Activated CD4-positive, alpha-beta T cell treated with anti-CD3 and anti-CD28 coated beads for 4 hours (primary cell): ENCODE data around the gene SCUBE2.
"Not testable (repeated sequence)": the region's sequence is repeated elsewhere in the genome, so short reads cannot be mapped to it uniquely, and the experiment has no call there.

Source experiments
- DNase-seq, 2 donors: peaks; one replicate each; pipeline ENCODE4 v3.0.0-alpha.2; 2020

SCUBE2 gene

GRCh38 chr11:9039863-9040262 is 51.5 kb downstream of the SCUBE2 start:
- DNase-seq = no peak

GRCh38 chr11:9039198-9039597 is 52.2 kb downstream of the SCUBE2 start:
- DNase-seq = no peak

DNA sequence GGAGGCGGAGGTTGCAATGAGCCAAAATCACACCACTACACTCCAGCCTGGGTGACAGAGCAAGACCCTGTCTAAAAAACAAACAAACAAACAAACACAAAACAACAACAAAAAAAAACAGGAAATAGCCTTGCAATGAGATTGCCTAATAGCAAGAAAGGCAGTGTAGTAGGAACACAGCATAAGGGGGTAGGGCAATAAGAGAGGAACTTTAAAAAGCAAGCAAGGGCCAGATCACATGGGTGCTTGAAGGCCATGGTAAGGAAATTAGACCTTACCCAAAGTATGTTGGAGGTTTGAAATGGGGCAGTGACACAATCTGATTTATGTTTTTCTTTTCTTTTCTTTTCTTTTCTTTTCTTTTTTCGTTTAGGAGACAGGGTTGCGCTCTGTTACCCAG is 52.9 kb downstream of the SCUBE2 start:
- DNase-seq = no peak

DNA sequence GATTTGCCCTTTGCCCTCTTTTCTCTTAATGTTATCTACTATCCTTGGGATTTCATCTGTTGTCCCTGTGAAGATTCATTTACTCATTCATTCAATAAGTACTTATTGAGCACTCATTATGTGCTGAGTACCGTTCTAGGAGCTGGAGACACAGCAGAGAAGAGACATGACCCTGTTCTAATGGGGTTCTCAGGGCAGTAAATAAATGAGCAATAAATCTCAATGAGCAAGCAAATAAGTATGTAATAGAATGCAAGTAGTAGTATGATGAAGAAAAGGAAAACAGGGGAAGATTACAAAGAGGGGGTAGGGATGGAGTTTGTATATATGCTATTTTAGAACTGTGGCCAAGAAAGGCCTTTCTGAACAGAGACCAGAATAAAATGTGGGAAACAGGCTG is 53.4 kb downstream of the SCUBE2 start:
- no peak for DNase-seq

- DNase-seq = no peak
Measured at GRCh38 chr11:9037046-9037780, 54.2 kb downstream of the SCUBE2 start.

DNA sequence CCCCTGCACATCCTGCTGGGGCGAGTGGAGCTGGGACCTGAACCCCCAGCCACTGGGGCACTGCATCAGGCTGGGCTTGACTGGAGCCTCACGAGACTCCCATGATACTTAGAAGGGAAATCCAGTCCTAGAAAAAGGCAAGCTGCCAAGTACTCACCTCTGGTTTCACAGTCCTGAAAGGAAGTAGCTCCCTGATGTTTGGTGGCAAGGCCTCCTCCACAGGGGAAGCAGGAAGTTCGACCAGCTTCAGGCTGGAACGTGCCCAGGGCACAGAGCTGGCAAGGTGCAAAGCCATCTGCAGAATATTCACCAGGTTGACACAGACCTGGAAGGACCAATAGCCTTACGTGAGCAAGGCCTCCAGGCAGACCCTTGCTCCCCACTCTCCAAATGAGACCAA is 60.8 kb downstream of the SCUBE2 start:
- no peak for DNase-seq

GRCh38 chr11:9029422-9029821 is 62.0 kb downstream of the SCUBE2 start:
- DNase-seq = no peak

- no peak for DNase-seq
Measured at GRCh38 chr11:9028581-9028980, 62.8 kb downstream of the SCUBE2 start.

- DNase-seq = no peak
Measured at GRCh38 chr11:9025101-9025850, 66.1 kb downstream of the SCUBE2 start.

DNA sequence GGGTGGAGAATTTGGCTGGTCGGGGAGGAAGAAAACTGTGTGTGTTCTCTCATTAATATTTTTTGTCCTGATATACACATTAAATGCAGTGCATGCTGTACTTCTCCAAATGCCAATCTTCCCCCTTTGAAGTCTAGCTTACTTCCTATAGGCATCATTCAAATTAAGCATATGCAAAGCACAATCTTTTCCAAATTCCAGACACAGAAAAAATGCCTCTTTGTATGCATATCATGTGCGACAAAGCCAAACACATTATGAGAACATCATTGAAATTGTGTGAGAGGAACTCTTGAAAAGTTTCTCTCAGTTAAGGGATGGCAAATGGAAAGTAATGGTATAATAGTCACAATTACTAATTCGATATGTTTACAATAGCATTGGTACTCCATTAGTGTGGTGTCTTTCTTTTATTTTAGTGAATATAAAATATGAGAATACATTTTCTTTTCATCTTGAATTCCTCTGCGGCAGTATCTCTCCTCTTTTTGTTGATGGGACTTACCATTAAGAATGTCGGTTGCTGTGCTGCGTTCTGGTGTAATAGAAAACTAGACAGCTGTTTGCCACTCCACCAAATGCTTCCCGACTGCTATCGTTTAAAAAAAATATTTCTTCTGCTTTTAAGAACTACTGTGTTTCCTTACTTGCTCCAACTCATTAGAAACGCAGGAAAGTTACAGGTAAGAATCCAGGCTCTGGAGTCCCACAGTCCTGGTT is 68.3 kb downstream of the SCUBE2 start:
- no peak for DNase-seq

- no peak for DNase-seq
Measured at GRCh38 chr11:9020916-9021315, 70.5 kb downstream of the SCUBE2 start.

DNA sequence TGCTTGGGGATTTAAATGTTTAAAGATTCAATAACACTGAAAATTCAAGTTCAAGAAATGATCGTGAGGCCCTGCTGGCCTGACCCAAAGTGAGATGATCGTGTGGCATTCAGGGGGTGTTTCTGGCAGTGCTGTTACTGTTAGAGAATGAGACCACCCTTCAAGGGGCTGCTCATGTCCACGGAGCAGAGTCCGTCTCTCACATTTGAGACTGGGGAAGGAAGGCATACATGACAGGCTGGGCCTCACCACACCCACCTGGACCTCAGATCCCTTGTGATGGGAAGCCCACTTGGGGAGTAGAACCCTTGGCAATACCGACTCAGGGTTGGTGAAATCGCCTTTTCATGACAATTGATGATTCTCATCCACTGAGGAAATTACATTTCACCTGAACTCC is 71.5 kb downstream of the SCUBE2 start:
- no peak for DNase-seq

GRCh38 chr11:9017773-9018172 is 73.6 kb downstream of the SCUBE2 start:
- DNase-seq = no peak

- no peak for DNase-seq
Measured at GRCh38 chr11:9016916-9017642, 74.3 kb downstream of the SCUBE2 start.

DNA sequence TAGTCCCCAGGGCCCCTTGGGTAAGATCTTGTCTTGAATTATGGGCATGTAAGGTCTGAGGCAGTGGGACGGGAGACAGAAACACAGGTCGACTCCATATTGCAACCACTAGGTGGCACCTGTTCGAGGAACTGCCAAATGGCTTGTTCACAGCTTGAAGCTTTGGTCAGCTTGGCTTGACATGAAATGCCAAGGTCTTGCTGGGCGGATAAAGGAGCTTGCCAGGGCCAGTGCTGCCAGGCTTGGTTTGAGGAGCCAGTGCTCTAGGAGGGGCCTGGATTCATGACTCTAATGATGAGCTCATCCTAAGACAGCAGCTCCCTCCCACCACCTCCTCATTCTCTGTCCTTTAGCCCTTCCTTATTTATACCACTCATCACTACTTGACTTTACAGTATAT is 75.7 kb downstream of the SCUBE2 start:
- peak; percentile 47 to 56 for DNase-seq

GRCh38 chr11:9014826-9015225 is 76.6 kb downstream of the SCUBE2 start:
- no peak for DNase-seq

DNA sequence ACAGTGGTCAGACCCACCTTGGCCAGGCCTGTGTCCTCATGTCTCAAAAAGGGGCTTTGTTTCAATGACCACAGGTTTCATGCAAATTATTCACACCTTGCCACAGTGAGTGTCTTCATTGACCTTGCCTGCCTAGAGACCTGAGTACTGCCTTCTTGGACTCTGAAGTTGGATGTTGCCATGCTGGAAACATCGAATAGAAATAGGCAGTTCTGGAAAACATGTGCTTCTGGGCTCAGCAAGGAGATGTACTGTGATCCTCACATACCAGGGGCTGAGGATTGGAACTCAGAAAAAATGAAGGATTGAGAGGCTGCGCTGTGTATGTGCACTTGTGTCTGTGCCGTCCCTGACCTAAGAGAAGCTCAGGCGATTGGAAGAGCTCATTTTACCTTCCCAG is 78.0 kb downstream of the SCUBE2 start:
- DNase-seq = no peak

DNA sequence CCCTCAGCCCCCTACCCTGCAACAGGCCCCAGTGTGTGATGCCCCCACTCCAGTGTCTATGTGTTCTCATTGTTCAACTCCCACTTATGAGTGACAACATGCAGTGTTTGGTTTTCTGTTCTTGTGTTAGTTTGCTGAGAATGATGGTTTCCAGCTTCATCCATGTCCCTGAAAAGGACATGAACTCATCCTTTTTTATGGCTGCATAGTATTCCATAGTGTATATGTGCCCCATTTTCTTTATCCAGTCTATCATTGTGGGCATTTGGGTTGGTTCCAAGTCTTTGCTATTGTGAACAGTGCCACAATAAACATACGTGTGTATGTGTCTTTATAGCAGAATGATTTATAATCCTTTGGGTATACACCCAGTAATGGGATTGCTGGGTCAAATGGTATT is 81.9 kb downstream of the SCUBE2 start:
- DNase-seq = not testable (repeated sequence)

DNA sequence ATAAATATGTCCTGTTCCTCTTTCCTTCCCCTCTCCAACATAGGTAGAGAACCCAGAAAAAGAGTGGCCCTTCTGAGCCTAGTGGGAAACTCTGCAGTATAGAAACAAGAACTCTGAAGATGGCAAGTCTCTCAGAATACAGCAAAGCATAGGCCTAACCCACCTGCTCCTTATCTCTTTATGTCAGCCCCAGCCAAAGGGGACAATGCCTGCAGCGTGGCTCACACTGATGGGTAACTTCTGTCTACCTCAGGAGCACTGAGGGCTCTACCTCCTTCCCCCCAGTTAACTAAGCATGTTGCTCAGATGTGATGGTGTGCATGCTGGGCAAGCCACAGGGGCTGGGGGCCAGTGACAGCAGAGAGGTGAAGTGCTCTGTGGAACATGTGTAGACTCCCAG is 82.7 kb downstream of the SCUBE2 start:
- DNase-seq = no peak

DNA sequence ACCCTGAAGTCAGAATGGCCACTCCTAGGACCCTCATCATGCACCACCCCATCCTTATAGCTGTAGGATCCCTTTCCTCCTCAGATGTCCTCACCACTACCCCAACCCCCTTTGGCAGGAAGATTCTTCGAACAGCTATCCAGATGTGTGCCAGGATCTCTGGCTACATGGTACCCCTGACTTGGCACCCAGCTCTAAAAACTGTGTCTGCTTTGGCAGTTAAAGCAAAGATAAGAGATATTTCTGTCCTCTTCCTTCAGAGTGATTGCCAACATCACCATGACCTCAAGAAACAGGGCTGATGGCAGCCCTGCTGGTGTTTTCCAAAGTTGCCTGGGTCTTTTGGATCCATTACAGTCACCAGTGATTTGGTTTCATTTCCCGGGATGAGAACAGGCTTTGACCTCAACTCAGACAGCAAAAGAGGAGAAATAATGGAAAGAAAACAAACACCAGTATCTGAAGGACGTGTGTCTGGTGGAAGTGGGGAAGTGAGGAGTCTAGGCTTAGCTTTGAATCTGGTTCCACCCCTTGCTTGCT is 83.3 kb downstream of the SCUBE2 start:
- no peak for DNase-seq

DNA sequence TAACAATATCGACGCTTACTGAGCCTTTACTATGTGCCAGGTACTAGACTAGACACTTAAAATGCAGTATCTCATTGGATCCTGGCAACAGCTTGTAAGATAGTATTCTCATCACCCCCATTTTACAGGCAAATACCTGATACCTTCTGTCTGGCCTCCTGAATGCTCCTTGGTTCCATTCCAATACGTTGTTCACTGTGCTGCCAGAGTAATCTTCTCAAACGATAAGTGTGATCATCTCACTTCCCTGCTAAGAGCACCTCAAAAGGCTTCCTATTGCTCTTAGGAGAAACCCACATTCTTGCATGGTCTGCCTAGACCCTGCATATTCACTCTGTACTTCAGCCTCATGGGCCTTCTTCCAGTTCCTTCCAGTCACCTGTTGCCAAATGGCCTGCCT is 86.3 kb downstream of the SCUBE2 start:
- DNase-seq = no peak

DNA sequence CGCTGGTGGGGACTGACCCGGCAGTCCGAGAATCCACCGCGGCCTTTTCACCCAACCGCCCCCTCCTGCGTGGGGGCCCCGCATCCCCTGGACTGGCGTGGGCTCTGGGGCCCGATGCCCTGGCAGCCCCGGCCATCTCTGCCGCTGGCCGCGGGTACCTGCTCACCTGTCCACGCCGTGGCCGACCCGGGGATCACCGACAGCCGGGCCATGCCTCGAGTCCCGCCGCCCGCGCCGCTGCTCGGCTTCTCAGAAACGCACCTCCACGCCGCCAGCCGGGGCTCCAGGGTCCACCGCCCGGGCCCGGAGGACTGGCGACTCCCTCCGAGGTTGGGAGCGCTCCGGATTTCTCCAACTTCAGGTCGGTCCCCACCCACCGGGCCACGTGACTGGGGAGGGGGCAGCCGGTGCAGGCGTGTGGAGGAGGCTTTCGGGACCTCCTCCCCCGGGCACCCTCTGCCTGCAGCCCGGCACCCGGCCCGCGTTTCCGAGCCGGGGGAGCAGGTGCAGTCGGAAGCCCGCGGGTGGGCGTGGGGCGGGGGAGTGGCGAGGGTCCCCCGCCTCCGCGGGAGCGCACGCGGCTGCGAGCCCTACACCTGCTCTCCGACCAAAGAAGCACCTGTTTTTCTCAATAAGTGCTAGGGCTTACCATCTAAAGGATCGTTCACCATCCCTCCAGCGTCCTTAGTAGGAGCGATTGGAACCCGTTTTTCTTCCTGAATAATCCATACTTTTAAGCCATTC is 87.0 kb downstream of the SCUBE2 start:
- DNase-seq = peak; percentile 17 to 36
